Activated CD4-positive, CD25-positive, alpha-beta regulatory T cell treated with anti-CD3 and anti-CD28 coated beads, Interleukin-2, amount 50 U/mL, for 16 hours (primary cell): ENCODE measurements around the gene AAMP.
"Not testable (repeated sequence)": the region's sequence is repeated elsewhere in the genome, so short reads cannot be mapped to it uniquely, and the experiment has no call there.

ENCODE experiments used
- DNase-seq: peaks from one replicate; pipeline ENCODE4 v3.0.0-alpha.2; 2020; ENCODE audit warnings: low read depth, low spot score

AAMP gene

DNA sequence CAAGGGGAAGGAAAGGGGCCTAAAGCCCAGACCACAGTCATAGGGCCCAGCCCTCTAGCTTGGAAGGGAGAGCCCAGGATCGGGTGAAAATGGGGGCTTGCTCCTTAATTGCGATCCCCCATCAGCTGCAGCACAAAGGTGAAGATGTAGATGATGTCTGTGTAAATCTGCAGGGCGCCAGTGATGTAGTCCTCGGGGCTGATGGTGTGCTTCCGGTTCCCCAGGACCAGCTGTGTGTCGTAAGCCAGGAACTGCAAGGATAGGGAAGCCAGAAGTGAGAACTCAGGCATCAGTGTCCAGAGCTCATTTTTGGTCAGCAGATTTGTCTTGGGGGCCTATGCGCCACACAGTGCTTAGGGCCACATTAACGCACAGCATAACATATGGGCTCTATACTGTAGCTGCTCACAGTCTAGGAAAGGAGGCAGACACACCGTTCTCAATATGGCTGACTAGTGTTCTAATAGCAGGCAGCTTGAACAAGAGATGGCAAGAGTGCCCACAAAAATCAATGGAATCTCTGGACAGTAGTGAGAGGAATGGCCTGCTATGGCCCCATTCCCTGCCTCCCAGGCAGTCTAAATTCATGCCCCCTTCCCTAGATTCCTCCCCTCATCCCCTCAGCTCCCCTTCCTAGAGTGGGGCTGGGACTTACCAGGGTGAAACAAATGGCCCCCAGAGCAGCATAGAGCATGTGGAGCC is 5.6 kb upstream of the AAMP start:
- no peak for DNase-seq

- no peak for DNase-seq
Measured at GRCh38 chr2:218274586-218274985, 4.6 kb upstream of the AAMP start.

DNA sequence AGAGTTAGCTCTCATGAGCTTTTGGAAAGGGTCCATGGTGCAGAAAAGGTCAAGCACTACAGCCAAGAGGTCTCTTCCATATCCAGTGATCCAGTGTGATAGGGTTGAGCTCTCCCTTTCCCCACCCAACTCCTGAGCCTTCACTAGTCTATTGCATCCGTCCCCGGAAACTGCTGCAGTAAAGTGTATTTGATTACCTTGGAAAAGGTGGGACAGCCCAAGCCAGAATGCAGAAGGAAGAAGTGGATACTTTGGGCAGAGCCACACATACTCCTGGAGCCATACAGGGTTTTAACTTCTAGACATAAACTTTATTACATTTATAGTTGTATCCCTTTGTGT is 3.9 kb upstream of the AAMP start:
- DNase-seq: no peak

DNA sequence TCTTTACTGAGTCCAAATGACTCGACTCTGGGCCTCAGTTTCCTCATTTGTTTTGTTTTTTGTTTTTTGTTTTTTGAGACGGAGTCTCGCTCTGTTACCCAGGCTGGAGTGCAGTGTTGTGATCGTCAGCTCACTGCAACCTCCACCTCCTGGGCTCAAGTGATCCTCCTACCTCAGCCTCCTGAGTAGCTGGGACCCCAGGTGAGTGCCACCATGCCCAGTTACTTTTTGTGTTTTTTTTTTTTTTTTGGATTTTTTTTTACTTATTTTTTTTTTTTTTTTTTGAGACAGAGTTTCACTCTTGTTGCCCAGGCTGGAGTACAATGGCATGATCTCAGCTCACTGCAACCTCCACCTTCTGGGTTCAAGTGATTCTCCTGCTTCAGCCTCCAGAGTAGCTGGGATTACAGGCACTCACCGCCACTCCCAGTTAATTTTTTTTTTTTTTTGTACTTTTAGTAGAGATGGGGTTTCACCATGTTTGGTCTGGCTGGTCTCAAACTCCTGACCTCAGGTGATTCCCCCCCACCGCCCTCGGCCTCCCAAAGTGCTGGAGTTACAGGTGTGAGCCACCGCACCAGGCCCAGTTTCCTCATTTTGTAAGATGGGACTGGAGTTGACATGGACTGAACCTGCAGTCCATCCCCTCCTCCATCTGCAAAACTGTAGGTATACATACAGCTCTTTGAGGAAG is 3.4 kb upstream of the AAMP start:
- not testable (repeated sequence) for DNase-seq

DNA sequence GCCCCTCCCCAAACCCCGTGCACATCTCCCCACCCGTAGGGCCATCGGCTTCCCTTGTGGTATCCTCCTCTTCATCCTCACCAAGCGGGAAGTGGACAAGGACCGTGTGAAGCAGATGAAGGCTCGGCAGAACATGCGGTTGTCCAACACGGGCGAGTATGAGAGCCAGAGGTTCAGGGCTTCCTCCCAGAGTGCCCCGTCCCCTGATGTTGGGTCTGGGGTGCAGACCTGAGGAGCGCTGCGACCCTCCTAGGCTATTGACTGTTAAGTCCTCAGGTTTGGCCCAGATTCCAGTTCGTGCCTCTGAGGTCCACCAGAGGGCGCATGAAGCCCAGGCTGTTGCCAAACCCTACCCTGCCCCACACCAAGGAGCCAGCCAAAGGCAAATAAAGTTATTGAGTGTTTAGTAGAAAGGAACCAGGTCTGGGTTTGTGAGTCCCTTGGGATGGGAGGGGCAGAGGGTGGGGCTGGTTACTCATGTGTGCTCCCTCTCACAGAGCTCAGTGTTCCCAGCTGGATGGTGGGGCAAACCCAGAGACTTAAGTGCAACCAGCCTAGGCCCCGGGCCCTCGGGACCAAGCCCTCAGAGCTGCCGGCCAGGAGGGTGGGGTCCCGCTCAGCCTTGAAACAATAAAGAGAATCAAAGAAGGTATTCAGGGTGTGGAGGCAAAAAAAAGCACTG is 2.7 kb upstream of the AAMP start:
- peak; percentile 62 for DNase-seq

DNA sequence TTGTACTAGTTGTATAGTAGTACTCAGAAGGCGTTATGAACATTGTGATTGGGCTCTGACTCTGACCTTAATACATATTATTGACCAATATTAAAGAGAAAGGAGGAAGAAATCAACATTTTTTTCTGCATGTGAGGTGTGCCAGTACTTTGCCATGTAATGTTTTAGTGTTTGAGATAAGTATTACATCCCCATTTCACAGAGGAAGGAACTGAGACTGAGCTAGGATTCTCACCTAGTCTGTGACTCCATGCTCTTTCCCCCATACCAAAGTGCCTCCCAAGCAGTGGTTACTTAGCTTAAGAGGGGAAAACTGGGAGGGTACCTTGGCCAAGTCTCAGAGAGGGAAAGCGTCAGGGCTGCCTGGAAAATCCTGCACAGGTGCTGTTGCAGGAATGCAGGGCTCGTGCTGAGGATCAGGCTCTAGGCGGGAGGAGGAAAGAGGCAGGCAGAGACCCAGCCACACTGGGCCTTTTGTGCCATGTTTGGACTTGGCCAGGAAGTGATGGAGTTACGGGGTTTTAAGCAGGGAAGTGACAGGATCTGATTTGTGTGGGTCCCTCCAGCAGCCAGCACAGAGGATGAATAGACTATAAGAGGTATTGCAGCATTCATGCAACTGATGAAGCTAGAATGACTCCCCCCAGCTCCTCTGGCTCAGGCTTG is 2.1 kb upstream of the AAMP start:
- no peak for DNase-seq

GRCh38 chr2:218271487-218271797 is 1.5 kb upstream of the AAMP start:
- no peak for DNase-seq

DNA sequence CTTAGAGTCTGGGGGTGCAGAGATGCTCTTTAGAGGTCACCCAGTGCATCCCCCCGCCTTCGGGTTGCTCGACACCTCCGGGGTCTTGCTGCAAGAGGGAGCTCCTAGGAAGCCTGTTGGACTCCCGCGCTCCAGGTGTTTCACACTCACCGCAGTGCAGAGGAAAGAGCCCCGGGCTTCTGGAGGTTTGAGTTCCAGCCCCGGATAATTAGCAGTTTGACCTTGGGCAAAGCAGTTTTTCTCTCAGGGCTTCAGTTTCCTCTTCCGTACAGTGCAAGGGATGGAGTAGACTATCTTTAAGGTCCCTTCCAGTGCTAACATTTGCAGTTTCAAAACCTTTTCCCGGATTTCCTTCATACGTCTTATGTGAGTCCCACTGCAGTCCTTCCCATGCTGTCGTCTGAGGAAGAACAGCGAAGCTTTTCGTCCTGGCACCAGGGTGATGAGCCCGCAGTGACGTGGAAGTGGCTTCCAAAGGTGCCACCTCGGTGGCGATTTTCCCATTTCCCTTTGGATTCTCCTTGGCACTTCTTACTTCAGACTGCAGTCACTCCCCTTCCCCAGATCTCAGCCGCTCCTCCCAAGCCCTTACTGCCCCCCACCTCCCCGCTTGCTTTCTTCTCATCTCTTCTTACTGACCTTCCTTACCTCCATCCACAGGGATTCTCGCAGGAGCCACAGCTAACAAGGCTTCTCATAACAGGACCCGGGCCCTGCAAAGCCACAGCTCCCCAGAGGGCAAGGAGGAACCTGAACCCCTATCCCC is 967 bp upstream of the AAMP start:
- no peak for DNase-seq

GRCh38 chr2:218267259-218267658 is 2.7 kb downstream of the AAMP start:
- no peak for DNase-seq

DNA sequence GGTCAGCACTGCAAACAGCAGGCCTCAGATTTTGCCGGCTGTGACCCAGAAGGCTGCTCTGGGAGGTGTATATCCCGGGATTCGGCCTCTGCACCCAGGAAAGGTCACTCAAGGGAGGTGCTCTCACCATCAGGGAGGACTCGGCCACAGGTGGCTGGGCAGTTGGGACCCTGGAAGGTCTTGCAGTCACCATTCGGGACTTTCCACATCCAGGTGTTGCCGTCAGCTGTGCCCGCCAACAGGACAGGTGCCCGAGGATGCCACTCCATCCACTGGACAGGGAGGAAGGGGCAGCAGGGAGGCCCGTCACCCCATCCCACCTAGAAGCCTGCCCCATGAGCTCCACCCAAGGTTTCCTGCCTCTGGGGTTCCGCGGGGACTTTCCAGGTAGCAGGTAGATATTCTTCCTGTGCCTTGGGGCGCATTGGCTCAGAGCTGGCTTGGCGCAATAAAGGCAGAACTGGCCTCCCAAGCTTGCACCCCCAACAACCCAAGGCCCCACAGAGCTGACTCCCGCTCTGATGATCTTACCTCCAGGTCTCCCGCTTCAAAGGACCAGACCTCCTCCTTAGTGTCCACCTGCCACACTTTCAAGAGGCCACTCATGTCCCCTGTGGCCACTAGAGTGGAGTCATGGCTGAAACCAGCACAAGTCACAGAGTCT is 3.5 kb downstream of the AAMP start:
- DNase-seq: no peak

DNA sequence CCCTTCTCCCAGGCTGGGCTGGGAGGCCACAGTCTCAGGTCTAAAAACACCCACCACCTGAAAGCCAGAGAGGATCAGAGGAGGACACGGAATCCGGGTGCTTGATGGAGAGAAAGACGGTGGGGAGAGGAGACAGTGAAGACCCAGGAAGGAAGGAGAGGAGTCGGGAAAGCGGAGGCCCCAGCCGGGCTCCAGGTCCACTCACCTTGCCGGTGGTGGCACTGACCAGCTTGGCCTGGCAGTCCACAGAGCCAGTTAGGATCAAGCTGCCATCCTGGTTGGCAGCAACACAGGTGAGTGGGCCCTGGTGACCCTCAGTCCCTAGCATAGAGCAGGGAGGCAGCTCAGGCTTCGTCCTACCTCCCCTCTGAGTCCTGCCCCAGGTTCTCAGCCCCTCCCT is 4.3 kb downstream of the AAMP start:
- no peak for DNase-seq

- no peak for DNase-seq
Measured at GRCh38 chr2:218264773-218265561, 5.0 kb downstream of the AAMP start.

GRCh38 chr2:218263817-218264641 is 5.9 kb downstream of the AAMP start:
- DNase-seq: no peak

- no peak for DNase-seq
Measured at GRCh38 chr2:218262631-218263586, 7.0 kb downstream of the AAMP start.

GRCh38 chr2:218262237-218262600 is 7.7 kb downstream of the AAMP start:
- no peak for DNase-seq

- no peak for DNase-seq
Measured at GRCh38 chr2:218261423-218262236, 8.3 kb downstream of the AAMP start.

- no peak for DNase-seq
Measured at GRCh38 chr2:218260742-218261422, 9.1 kb downstream of the AAMP start, which contains the start of gene GPBAR1. TSS of gene GPBAR1 (plus strand) at chr2:218261015. CDS start at chr2:218262725, 1,710 bp downstream.
